Measurements from ENCODE around the gene ABCB8.

Gene ABCB8

DNA sequence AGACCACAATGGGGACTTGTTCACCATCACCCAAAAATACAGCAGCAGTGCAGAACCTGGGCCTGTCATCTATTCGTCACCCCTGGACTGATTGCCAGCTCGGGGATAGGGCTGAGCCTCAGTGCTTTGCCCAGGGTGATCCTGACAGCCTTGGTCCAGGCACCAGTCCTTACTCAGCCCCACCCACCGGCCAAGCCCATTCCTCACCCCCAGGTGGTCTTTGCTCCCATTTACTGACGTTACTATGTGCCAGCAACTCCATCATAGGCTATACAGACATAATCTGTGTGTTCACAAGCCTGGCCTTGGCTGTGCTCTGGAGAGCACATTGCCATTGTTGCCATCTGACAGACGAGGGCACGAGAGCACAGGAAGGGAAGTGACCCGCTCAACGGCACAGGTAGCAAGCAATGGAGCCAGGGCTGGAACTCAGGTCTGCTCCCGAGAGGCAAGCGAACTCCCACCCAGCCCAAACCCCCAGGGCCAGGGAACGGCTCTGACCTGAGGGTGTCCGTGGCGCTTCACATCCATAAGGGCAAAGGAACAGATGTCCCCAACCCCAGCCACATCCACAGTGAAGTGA lies 10.8 kb upstream of the ABCB8 start:
- in situ Hi-C loops (cut with MboI; ENCODE audit: low pct_unique_long_range_greater_than_20kb, low sequenced_read_pairs, unreplicated experiment): no loop called here
- TF ChIP-seq, protein P1, sequence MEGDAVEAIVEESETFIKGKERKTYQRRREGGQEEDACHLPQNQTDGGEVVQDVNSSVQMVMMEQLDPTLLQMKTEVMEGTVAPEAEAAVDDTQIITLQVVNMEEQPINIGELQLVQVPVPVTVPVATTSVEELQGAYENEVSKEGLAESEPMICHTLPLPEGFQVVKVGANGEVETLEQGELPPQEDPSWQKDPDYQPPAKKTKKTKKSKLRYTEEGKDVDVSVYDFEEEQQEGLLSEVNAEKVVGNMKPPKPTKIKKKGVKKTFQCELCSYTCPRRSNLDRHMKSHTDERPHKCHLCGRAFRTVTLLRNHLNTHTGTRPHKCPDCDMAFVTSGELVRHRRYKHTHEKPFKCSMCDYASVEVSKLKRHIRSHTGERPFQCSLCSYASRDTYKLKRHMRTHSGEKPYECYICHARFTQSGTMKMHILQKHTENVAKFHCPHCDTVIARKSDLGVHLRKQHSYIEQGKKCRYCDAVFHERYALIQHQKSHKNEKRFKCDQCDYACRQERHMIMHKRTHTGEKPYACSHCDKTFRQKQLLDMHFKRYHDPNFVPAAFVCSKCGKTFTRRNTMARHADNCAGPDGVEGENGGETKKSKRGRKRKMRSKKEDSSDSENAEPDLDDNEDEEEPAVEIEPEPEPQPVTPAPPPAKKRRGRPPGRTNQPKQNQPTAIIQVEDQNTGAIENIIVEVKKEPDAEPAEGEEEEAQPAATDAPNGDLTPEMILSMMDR (IDR thresholded peaks at IDR 0.05; ENCODE audit: extremely low read depth, insufficient read depth, missing control alignments): no peak
- DNase-seq (ENCODE audit: low spot score): no peak

DNA sequence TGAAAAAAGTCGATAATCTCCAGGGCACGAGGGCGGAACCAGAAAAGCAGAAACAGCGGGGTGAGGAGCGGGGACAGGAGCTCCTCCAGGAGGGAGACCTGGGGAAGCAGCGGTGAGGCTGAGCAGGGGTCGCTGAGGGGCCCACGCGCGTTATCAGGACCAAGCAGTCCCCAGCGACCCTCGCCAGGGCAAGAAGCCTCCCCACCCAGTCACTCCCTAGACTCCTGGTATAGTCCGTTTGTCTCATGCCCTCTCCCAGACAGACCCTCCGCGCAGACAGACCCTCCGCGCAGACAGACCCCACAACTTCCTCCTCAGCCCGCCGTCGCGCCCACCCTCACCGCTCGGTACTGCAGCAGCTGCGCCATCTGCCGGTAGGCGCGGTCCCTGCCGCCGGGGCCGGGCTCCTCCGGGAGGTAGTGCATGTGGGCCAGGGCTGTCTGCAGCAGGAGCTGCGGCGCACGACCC lies 10.3 kb upstream of the ABCB8 start:
- in situ Hi-C loops (cut with MboI; ENCODE audit: low pct_unique_long_range_greater_than_20kb, low sequenced_read_pairs, unreplicated experiment): no loop called here
- peak; percentile 86 for DNase-seq (ENCODE audit: low spot score)
- TF ChIP-seq, protein P1 (IDR thresholded peaks at IDR 0.05; ENCODE audit: extremely low read depth, insufficient read depth, missing control alignments): peak; percentile 97

DNA sequence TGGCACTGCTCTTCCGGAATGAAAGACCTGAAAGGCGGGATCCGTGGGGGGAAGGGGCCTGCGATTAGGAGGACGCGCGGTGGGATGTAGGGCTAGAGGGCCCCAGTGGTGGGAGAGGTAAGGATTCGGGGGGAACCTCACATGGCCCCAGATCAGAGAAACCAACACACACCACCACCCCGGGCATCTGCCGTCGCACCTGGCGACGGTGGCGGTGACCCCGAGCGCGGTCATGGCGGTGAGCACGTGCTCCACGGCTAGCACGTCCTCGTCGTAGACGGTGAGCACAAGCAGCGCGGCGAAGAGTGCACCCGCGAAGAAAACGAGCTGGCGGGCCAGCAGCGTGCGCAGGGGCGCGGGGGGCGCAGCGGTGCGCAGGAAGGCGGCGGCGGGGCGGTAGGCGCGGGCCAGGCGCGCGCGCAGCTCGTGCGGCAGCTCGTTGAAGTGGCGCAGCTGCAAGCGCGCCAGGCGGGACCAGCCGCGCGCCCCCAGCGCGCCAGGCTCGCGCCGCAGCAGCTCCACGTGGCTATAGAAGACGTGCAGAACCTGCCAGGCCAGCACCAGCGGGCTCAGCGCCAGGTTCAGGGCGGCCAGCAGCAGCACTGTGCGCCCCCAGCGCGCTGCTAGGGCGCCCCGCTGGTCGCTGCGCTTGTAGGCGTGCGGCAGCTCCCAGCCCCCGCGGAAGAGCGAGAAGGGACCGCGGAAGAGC lies 9.7 kb upstream of the ABCB8 start:
- TF ChIP-seq, protein P1 (IDR thresholded peaks at IDR 0.05; ENCODE audit: extremely low read depth, insufficient read depth, missing control alignments): no peak
- DNase-seq (ENCODE audit: low spot score): no peak
- in situ Hi-C loops (cut with MboI; ENCODE audit: low pct_unique_long_range_greater_than_20kb, low sequenced_read_pairs, unreplicated experiment): no loop called here

GRCh38 chr7:151019130-151019447 lies 9.2 kb upstream of the ABCB8 start:
- no peak for DNase-seq (ENCODE audit: low spot score)
- TF ChIP-seq, protein P1 (IDR thresholded peaks at IDR 0.05; ENCODE audit: extremely low read depth, insufficient read depth, missing control alignments): no peak
- in situ Hi-C loops (cut with MboI; ENCODE audit: low pct_unique_long_range_greater_than_20kb, low sequenced_read_pairs, unreplicated experiment): no loop called here

DNA sequence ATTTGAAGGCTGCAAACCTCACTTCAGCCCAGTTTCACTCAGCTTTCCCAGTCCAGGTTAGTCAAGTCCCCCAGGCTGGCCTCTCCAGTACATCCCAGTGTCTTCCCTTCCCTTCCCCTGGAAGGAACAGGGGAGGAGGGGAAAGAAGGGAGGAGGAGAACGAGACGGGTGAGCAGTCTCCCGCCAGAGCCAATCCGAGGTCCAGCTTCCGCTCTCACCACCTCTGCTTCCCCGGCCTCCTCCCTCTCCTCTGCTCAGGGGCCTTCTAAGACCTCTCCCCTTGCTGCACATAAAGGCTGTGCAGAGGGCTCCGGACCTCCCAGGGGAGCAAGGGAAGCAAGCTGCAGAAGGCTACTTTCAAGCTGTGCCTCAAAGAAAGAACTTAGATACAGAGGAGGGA lies 8.0 kb upstream of the ABCB8 start:
- no peak for DNase-seq (ENCODE audit: low spot score)
- TF ChIP-seq, protein P1 (IDR thresholded peaks at IDR 0.05; ENCODE audit: extremely low read depth, insufficient read depth, missing control alignments): no peak

DNA sequence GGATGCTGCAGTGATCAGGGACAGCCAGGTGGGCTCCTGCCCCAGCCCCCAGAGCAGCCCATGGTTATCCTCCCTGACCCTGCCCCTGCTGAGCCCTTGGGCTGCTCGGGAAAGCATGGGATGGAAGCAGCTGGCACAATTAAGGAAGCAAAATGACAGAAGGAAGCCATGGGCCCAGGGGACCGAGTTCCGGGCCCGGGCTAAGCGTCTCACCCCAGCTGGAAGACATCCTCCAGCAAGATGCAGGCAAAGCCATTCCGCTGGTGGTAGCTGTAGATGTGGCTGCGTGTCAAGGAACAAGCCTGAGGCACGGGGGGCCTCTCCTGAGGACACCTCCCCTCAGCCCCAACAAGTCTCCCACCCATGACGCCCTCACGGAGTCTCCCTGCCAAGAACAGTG lies 5.0 kb upstream of the ABCB8 start:
- in situ Hi-C loops (cut with MboI; ENCODE audit: low pct_unique_long_range_greater_than_20kb, low sequenced_read_pairs, unreplicated experiment): no loop called here
- DNase-seq (ENCODE audit: low spot score): no peak
- TF ChIP-seq, protein P1 (IDR thresholded peaks at IDR 0.05; ENCODE audit: extremely low read depth, insufficient read depth, missing control alignments): no peak

More for the DNA sequence above, 8.0 kb upstream of the ABCB8 start:
- in situ Hi-C loops (cut with MboI; ENCODE audit: low pct_unique_long_range_greater_than_20kb, low sequenced_read_pairs, unreplicated experiment): no loop called here

All from GM13977 (cell line).